A549 (cell line): ENCODE results near the gene ACYP2.

Experiments used
- CTCF ChIP-seq: fragments of >200 bp; sonication (Bioruptor Twin); formaldehyde crosslinking; IDR thresholded peaks from 3 replicates; pipeline ENCODE4 v1.5.1; 2016
- KDM1A ChIP-seq: fragments of 200-600 bp; sonication (generic); IDR thresholded peaks from 2 replicates; pipeline ENCODE4 v1.6.1; 2016; ENCODE audit warnings: low read depth, mild to moderate bottlenecking
- MAX ChIP-seq: IDR thresholded peaks from 2 replicates; pipeline ENCODE4 v1.6.1; 2012
- RAD21 ChIP-seq, 2 experiments: fragments of >200 bp in 1 of 2; sonication (Bioruptor Twin) in 1 of 2; formaldehyde crosslinking in 1 of 2; IDR thresholded peaks in 1 of 2; conservative IDR thresholded peaks in 1 of 2; 2 replicates in 1 of 2; 3 replicates in 1 of 2; pipeline ENCODE4 v1.6.1; 2012 to 2018; ENCODE audit warnings: inconsistent platforms in 1 of 2
- SREBF2 ChIP-seq: fragments of 450-650 bp; IDR thresholded peaks from 2 replicates; pipeline ENCODE4 v1.6.1; 2014; ENCODE audit warnings: mild to moderate bottlenecking, moderate library complexity

- TF ChIP-seq KDM1A (no peak), CTCF (no peak), MAX (no peak), RAD21 (conservative IDR thresholded peaks at IDR 0.05 in 1 of 2, IDR thresholded peaks at IDR 0.05 in 1 of 2) (no peak), SREBF2 (no peak)
Observed at GRCh38 chr2:54227798-54228197, 112.4 kb downstream of the ACYP2 start.
